GM21447 (cell line): ENCODE measurements around the gene ANKFN1.

Experiments
- ATAC-seq: cut with Tn5 transposase; IDR thresholded peaks from one replicate; pipeline ENCODE4 v1.9.1; 2021; ENCODE audit not compliant: unreplicated experiment

ANKFN1 gene

GRCh38 chr17:56434610-56435009, 281.3 kb downstream of the ANKFN1 start:
- ATAC-seq: no peak

DNA sequence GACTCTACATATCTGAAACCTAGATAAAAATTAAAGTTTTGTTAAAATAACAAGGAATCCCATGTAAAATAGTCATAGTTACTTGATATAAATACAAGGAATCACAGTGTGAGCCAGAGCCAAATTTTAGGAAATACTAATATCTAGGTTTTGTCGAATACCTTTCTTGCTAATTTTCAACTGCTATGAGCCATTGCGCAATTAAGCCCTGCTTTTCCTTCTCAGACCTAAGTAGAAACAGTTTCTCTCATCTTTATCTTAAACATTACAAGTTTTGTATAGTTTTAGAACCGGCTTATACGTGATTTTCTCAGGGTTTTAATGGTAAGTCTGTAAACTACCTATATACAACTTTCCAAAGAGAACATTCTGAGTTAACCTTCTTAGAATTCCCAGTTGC, 282.9 kb downstream of the ANKFN1 start:
- no peak for ATAC-seq

DNA sequence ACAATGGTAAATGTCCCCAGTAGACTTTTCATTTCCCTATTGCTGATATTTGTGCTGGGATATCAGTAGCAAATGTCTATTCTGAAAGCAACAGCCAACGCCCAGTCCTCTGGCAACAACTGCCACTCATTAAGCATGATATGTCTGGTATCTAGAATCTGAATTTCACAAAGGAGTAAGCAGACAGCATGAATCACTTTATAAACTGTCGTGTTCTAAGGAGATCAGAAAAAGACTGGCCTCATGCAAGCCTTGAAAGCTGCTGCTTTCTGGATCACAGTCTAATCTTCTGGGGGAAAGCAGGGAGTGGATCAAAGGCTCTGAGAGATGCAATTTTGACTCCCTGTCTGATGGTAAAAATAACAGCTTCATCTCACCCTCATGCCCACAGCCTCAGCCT, 287.1 kb downstream of the ANKFN1 start:
- ATAC-seq: no peak

- no peak for ATAC-seq
These were observed 288.0 kb downstream of the ANKFN1 start for GRCh38 chr17:56441308-56441707.

GRCh38 chr17:56445692-56446411, 292.6 kb downstream of the ANKFN1 start:
- ATAC-seq: no peak

GRCh38 chr17:56447171-56447570, 293.9 kb downstream of the ANKFN1 start:
- ATAC-seq: no peak

DNA sequence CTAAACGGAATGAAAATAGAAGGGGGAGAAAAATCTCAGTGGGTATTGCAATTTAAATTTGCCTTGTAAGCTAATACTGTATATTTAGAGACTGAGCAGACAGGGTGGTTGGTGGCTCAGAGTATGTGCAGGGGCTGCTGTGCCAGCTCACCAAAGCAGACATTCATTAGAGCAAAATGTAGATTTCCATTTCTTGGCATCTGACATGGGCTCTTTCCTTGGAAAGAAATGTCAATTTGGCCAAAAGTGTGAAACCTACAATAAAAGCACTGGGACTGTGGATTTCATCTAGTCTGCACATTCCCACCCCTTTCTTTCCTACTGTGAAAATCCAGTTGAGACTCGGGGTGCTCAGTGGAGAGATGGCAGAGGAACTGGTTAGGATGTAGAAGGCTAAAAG, 295.1 kb downstream of the ANKFN1 start:
- no peak for ATAC-seq

- no peak for ATAC-seq
These were observed 295.9 kb downstream of the ANKFN1 start for GRCh38 chr17:56449176-56449575.

GRCh38 chr17:56451629-56452028, 298.4 kb downstream of the ANKFN1 start:
- ATAC-seq: no peak

DNA sequence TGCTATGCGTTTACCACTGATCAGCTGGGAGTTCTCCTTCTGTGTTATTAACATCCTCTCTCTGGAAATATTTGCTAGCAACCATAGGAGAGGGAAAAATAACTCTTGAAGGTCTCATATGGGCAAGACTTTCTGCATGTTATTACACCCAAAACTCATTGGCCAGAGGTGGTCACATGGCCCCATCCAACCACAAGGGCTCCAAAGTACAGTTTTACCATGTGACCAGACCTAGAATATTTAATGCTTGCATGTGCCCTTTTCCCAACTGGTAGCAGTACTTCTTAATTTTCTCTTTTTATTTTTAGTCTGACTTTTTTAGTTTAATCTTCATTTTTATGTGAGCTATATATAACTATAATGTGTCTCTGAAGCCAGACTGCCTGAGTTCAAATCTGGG, 299.2 kb downstream of the ANKFN1 start:
- ATAC-seq: no peak

DNA sequence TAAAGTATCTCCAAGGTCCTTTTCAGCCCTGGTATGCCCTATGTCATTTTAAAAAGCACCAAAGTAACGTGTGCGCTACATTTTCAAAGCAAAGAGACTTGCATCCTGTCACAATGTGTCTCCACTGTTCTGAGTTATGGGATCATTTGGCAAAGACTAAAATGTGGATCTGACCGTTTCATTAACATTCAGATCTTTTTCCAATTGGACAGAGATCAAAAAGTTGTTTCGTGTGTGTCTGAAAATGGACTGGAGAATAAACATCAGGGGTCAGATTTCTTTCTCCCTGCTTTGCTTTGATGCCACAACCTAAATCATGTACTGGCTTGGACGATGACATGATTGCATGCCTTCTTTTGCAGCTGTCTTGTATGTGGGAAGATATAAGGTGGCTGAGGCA, 304.2 kb downstream of the ANKFN1 start:
- no peak for ATAC-seq

- ATAC-seq: no peak
These were observed 312.6 kb downstream of the ANKFN1 start for GRCh38 chr17:56465886-56466285.

DNA sequence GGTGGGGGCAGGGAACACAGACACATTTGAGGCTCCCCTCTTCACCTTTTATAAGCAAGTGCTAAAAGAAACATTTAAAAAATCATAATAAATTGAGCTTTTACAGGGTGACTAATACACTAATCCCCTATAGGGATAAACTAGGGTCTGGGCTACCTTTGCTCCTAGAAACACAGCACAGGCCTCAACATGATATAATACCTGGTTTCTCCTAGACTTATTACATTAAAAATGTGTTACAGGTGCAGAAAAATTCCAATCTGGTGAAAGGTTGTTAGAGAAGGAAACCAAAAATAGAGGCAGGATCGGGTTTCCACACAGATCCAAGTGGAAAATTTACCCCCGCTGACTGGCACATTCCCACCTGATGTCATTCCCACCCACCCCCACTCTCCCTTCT, 315.6 kb downstream of the ANKFN1 start:
- no peak for ATAC-seq

DNA sequence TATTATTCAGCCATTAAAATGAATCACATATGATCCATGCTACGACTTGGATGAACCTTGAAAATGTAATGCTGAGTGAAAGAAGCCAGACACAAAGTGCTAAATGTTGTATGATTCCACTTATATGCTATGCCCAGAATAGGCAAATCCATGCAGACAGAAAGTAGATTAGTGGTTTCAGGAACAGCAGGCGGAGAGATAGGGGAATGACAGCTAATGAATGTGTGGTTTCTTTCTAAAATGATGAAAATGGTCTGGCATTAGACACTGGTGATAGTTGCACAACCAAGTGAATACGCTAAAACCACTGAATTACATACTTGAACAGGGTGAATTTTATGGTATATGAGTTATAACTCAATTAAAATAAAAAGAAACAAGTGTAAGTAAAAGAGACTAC, 318.4 kb downstream of the ANKFN1 start:
- no peak for ATAC-seq

DNA sequence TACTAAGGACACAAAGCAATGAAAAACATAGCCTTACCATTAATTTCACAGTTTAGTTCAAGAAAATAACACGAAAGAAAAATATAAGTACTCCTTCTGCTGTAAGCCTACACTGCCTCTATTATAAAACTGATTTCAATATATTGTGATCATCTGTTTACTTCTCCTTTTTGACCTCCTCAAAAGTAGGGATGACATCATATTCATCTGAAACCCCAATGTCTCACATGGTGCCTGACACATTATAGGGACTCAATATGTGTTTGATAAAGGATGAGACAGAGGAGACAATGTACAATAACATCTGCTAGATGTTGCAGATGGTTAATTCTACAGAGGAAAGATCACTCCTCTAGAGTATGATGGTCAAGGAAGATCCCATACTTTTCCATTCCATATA, 321.8 kb downstream of the ANKFN1 start:
- ATAC-seq: no peak

DNA sequence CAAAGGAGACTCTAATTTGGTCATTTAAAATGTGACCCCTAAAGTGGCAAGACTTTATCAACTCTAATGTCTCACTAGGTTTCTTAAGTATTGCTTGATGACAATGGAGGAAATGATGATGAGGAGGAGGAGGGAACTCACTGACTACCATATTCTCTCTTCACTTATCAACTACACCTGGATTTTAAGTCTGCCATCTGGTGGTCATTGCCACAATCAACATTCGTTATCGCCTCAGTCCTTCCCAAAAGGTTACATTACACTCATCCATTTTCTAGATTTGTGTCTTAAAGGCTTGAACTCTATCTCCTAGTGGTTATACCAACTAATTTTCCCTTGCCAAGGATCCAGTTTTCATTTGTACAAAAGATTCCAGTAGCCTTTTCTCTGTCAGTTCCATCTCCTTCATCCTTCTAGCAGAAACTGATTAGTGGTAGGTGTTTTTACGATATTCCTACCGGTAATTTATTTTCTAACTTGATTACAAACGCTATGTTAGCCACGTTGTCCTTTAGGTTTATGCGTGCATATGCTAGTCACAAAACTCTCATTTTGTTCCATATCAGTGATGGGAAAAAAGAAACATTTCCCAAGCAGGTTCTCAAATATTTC, 325.7 kb downstream of the ANKFN1 start:
- no peak for ATAC-seq

DNA sequence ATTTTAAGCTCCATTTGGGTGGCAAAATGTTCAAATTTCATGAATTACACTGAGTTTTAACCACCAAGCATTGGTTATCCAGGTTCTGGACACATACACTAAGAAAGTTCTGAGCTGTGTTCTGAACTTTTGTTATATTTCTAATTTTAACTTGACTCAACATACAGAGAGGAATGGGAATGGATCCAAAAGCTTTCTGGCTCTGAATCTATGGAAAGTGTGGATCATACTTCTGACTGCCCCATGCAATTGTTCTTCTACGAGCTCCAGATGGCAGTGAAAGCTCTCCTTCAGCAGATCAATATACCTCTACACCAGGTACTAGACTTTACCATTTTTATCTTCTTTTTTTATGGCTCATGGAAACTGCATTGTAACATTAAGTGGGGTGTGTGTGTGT, 327.2 kb downstream of the ANKFN1 start:
- no peak for ATAC-seq

GRCh38 chr17:56481659-56482058, 328.4 kb downstream of the ANKFN1 start:
- ATAC-seq: no peak

DNA sequence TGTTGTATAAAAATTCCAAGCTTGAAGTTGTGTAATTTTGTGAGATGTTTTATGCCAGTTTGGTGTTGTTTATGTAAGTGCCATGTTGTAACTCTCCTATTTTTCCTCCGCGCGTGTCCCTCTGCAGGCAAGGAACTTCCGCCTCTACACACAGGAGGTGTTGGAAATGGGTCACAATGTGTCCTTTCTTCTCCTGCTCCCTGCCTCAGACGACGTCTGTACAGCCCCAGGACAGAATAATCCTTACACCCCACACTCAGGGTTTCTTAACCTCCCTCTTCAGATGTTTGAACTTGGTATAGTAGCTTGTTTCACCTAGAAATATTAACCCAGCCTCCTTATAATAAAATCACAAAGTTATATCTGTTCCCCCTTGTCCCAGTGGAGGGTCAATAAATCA, 329.0 kb downstream of the ANKFN1 start:
- ATAC-seq: no peak

- ATAC-seq: no peak
These were observed 333.5 kb downstream of the ANKFN1 start for GRCh38 chr17:56486732-56487131.

GRCh38 chr17:56488800-56489199, 335.5 kb downstream of the ANKFN1 start:
- no peak for ATAC-seq

DNA sequence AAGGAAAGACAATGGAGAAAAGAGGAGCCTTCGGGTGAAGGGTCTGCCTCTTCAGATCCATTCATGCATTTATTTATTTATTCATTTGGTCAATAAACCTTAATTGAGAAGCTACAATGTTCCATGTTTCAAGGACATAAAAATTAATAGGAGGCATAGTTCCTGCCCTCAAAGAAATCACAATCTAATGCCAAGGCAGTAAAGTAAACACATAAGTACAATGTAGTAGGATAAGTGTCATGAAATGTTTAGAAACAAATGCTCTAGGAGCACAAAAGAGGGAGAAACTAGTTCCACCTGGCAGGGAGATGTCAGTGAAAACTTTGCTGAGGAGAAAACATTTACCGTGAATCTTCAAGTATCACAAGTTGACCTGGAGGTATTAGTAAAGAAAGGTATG, 336.7 kb downstream of the ANKFN1 start:
- ATAC-seq: no peak

GRCh38 chr17:56495556-56495955, 342.3 kb downstream of the ANKFN1 start:
- ATAC-seq: no peak
